Esophagus (tissue), 2 donors: ENCODE measurements around the gene SUMF2. TPM values are rescaled to one million over a fixed set of nuclear protein-coding genes. Genes with fewer than 3 reads are reported as not detected.
"Not testable (repeated sequence)": the region's sequence is repeated elsewhere in the genome, so short reads cannot be mapped to it uniquely, and the experiment has no call there.

Source experiments
- H3K27ac ChIP-seq, 2 donors: one replicate each; pipeline ENCODE4 v1.5.1; 2013; ENCODE audit warnings: low read depth in 2 of 2, mild to moderate bottlenecking in 2 of 2, inconsistent platforms in 1 of 2, low read length in 1 of 2, moderate library complexity in 1 of 2
- H3K27me3 ChIP-seq, 2 donors: one replicate each; pipeline ENCODE4 v1.6.1; 2013; ENCODE audit warnings: low read length in 2 of 2, control low read depth in 1 of 2, mild to moderate bottlenecking in 1 of 2; ENCODE audit not compliant: insufficient read depth in 2 of 2, control insufficient read depth in 1 of 2
- H3K36me3 ChIP-seq, 2 donors: one replicate each; pipeline ENCODE4 v1.6.1; 2013; ENCODE audit warnings: low read length in 1 of 2; ENCODE audit not compliant: control insufficient read depth in 2 of 2, insufficient read depth in 2 of 2
- H3K4me1 ChIP-seq, 2 donors: one replicate each; pipeline ENCODE4 v1.6.1; 2013; ENCODE audit warnings: low read length in 1 of 2; ENCODE audit not compliant: control insufficient read depth in 2 of 2, insufficient read depth in 2 of 2
- H3K4me3 ChIP-seq, 2 donors: one replicate each; pipeline ENCODE4 v1.5.1; 2013; ENCODE audit warnings: low read length in 2 of 2, mild to moderate bottlenecking in 2 of 2, low read depth in 1 of 2, moderate library complexity in 1 of 2
- H3K9me3 ChIP-seq, 2 donors: one replicate each; pipeline ENCODE4 v1.6.1; 2013; ENCODE audit warnings: mild to moderate bottlenecking in 2 of 2, low read depth in 1 of 2, low read length in 1 of 2, moderate library complexity in 1 of 2; ENCODE audit not compliant: control insufficient read depth in 2 of 2, insufficient read depth in 1 of 2
- WGBS, 2 donors: extraction: QIAGEN DNeasy Blood & Tissue Kit; methylation state at CpG; one replicate each; pipeline ENCODE4 v1.1.7; 2013; 5-methylcytosine and 5-hydroxymethylcytosine counted together
- polyA plus RNA-seq, 2 donors: library from polyadenylated mRNA; stranded (reverse); fragments of 200-250 nt; gene quantifications; one replicate each; pipeline ENCODE4 v1.2.3, GENCODE V29; 2013
- donor health status: healthy with polysubstance abuse.
- donor health status: Bipolar disorder and iron deficiency.

SUMF2 gene
- polyA plus RNA-seq, 2 donors, result 43.3 to 64.1 TPM

DNA sequence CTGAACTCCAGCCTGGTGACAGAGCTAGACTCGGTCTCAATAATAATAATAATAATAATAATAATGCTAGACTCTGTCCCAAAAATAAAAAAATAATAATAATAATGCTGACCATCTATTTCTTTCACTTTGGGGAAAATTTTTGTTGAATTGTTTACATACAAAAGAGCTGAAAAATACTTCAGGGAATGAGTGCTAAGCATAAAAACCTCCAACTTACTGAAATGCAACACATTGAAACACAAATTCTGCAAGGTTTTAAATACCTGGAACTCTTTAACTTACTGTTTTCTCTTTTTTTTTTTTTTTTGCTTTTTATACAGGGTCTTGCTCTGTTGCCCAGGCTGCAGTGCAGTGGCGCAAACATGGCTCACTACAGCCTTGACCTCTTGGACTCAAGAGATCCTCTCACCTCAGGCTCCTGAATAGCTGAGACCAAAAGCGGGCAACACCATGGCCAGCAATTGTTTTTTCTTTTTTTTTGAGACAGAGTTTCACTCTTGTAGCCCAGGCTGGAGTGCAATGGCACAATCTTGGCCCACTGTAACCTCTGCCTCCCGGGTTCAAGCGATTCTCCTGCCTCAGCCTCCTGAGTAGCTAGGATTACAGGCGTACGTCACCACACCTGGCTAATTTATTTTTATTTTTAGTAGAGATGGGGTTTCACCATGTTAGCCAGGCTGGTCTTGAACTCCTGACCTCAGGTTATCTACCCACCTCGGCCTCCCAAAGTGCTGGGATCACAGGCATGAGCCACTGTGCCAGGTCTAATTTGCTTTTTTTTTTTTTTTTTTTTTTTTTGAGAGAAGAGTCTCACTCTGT, 34.3 kb downstream of the SUMF2 start:
- WGBS, 2 donors, result 94 to 95% methylated on average over 8 of the region's 8 CpGs
- H3K4me1 ChIP-seq, H3K4me3 ChIP-seq, H3K9me3 ChIP-seq, H3K27ac ChIP-seq, H3K27me3 ChIP-seq: not testable (repeated sequence)
- H3K36me3 ChIP-seq, result peaks cover 0 to 13% of the 10 kb centered on the region in 2 donors

DNA sequence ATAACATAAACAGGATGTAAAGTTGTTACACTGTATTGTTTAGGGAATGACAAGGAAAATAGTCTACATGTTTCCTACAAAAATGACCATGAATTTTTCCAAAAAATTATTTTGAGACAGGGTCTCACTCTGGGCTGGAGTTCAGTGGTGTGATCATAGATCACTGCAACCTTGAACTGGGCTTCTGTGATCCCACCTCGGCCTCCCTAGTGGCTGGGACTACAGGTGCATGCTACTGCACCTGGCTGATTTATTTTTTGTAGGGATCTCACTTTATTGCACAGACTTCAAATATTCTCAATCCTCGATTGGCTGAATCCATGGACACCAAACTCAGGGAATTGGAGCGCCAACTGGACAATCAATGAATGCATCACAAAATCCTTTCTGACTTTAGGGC, 35.6 kb downstream of the SUMF2 start:
- Histone ChIP-seq H3K27ac (no peak overlapping the region), H3K27me3 (no peaks in the 10 kb centered on the region), H3K4me3 (no peak overlapping the region), H3K36me3 (peaks cover 0 to 13% of the 10 kb centered on the region in 2 donors), H3K9me3 (no peaks in the 10 kb centered on the region), H3K4me1 (peaks cover 0 to under 1% of the 10 kb centered on the region in 2 donors)
- WGBS, 2 donors, result 92 to 94% methylated on average over 3 of the region's 3 CpGs

DNA sequence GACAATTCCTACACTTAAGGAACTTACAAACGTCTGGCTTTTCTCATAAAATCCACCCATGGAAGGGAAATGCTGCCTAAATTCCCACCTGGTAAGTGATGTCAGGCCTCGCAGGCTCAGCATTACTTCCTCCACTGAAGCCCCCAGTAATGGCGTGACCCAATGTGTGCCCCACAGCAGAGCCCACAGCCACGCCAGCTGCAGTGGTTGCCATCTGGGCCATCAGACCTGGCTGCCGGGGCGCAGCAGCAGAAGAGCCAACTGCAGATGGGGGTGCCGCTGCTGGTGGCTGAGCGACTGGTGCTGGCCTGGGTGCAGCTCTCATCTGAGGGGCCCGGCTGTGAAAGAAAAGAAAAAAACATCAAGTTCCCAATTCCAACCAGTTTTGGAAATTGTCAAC, 40.1 kb downstream of the SUMF2 start:
- not testable (repeated sequence) for H3K9me3 ChIP-seq, H3K27me3 ChIP-seq, H3K4me3 ChIP-seq, H3K27ac ChIP-seq, H3K4me1 ChIP-seq
- 85 to 95% methylated on average over 9 of the region's 9 CpGs for WGBS, 2 donors
- peaks cover 0 to 13% of the 10 kb centered on the region in 2 donors for H3K36me3 ChIP-seq

DNA sequence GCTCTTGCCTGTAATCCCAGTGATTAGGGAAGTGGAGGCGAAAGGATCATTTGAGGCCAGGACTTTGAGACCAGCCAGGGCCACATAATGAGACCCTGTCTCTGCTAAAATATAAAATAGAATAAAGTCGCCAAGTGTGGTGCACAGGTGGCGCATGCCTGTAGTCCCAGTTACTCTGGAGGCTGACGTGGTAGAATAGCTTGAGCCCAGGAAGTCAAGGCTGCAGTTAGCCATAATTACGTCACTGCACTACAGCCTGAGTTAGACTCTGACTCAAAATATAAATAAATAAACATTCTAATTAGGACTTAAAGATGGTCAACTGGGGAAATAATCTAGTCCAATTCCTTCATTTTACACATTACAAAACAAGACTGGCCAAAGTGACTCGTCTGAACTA, 41.4 kb downstream of the SUMF2 start:
- no peaks in the 10 kb centered on the region for H3K9me3 ChIP-seq
- H3K27ac ChIP-seq, result peak overlapping the region; percentile 55 to 87
- peaks cover 0 to 6% of the 10 kb centered on the region in 2 donors for H3K36me3 ChIP-seq
- H3K4me1 ChIP-seq, result peaks cover 0 to 3% of the 10 kb centered on the region in 2 donors
- H3K27me3 ChIP-seq, result no peaks in the 10 kb centered on the region
- H3K4me3 ChIP-seq, result peak overlapping the region; percentile 26 to 96
- 14 to 17% methylated on average over 6 of the region's 6 CpGs for WGBS, 2 donors

DNA sequence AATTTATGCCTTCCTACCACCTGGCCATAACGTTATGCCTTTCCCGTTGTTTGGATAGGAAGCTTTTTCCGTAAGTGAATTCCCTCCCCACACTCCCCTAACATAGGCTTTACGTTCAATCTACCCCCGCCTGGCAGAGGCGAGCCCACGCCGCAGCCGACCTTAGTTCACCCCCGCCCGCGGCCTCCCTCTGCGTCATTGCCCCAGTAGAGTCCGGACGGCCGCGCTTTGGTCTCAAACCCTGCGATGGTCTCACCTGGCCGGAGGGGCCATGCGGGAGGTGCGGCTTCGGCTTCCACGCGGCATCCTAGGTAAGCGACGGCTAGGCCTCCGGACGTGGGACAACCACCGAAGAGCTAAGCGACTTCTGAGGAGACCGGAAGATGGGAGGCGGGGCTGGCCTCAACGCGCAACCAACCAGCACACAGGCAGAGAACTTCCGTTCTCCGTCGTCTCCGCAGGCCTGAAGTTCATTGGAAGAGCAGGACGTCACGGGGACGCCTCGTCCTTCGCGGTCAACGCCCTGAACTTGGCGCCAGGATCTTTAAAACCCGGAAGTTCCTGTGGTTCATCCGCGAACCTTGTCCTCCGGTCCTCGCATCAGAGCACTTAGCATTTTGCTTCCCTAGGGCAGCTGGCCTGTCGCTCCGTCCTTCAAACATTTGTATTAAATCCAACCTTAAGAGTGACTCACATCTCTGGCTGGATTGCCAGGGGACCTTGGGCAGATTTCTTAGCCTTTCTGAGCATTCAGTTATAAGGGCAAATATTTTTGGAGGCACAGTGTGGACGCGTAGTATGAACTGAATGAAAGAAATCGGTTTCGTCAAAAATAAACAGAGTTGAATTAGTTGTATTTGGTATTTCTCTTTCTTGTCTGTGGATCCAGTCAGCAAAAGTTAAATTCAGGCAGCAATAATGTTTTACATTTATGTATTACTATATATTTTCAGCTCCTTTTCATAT, 42.3 kb downstream of the SUMF2 start, which contains the start of gene CHCHD2:
Gene CHCHD2 (minus strand): TSS at position 369 of the 966 bp plus-strand sequence. CDS start 63 bp downstream, at position 306.
- no peaks in the 10 kb centered on the region for H3K27me3 ChIP-seq
- peak within 1 kb of the TSS; percentile 87 to 98 for H3K27ac ChIP-seq

DNA sequence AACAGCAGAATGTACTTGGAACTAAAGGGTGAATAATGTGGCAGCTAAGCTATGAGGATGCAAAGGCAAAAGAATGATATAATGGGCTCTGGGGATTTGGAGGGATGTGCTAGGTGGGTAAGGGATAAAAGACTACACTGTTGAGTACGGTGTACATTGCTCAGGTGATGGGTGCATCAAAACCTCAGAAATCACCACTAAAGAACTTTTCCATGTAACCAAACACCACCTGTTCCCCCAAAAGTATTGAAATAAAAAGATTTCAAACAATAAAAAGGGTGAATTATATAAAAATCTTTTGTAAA, 43.8 kb downstream of the SUMF2 start:
- Histone ChIP-seq H3K4me3 (no peak overlapping the region), H3K9me3 (no peaks in the 10 kb centered on the region), H3K27me3 (no peaks in the 10 kb centered on the region), H3K4me1 (peaks cover 0 to 3% of the 10 kb centered on the region in 2 donors), H3K27ac (no peak overlapping the region), H3K36me3 (peaks cover 0 to under 1% of the 10 kb centered on the region in 2 donors)
- 96 to 98% methylated on average over 1 of the region's 1 CpG for WGBS, 2 donors

More for the DNA sequence above, 42.3 kb downstream of the SUMF2 start, which contains the start of gene CHCHD2:
- 1 to 2% methylated on average over 57 of the region's 57 CpGs for WGBS, 2 donors
- Histone ChIP-seq H3K4me1 (peaks cover 0 to 3% of the 10 kb centered on the region in 2 donors), H3K9me3 (no peaks in the 10 kb centered on the region), H3K4me3 (peak within 1 kb of the TSS; percentile 85 to 96), H3K36me3 (peaks cover 0 to 3% of the 10 kb centered on the region in 2 donors)

DNA sequence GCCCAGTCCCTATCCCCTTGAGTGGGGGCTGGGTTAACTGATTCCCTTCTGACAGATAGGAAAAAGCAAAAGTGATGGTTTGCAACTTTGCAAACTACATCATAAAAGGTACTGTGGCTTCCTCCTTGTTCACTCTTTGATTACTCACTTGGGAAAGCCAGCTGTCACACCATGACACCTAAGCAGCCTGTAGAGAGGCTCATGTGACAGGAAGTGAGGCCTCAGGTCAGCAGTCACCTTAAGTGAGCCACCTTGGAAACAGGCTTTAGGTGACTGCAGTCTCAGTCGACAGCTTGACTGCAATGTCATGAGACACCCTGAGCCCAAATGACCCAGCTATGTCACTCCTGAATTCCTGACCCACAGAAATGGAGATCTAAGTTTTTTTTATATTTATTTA, 46.5 kb downstream of the SUMF2 start:
- Histone ChIP-seq H3K4me3 (no peak overlapping the region), H3K9me3 (no peaks in the 10 kb centered on the region), H3K36me3 (no peaks in the 10 kb centered on the region), H3K4me1 (no peaks in the 10 kb centered on the region), H3K27ac (no peak overlapping the region), H3K27me3 (no peaks in the 10 kb centered on the region)
- 77 to 84% methylated on average over 1 of the region's 1 CpG for WGBS, 2 donors

DNA sequence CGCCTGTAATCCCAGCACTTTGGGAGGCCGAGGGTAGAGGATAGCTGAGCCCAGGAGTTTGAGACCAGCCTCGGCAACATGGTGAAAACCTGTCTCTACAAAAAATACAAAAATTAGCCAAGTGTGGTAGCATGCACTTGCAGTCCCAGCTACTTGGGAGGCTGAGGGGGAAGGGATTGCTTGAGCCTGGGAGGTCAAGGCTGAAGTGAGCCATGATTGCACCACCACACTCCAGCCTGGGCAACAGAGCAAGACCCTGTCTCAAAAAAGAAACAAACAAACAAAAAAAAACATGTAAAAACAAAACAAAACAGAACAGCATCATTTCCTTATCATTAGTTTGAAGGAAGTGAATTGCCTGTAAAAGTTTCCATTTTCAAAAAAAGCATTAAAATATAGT, 48.2 kb downstream of the SUMF2 start:
- not testable (repeated sequence) for H3K4me3 ChIP-seq, H3K4me1 ChIP-seq, H3K27ac ChIP-seq, H3K27me3 ChIP-seq, H3K9me3 ChIP-seq, H3K36me3 ChIP-seq
- 94 to 98% methylated on average over 3 of the region's 3 CpGs for WGBS, 2 donors

DNA sequence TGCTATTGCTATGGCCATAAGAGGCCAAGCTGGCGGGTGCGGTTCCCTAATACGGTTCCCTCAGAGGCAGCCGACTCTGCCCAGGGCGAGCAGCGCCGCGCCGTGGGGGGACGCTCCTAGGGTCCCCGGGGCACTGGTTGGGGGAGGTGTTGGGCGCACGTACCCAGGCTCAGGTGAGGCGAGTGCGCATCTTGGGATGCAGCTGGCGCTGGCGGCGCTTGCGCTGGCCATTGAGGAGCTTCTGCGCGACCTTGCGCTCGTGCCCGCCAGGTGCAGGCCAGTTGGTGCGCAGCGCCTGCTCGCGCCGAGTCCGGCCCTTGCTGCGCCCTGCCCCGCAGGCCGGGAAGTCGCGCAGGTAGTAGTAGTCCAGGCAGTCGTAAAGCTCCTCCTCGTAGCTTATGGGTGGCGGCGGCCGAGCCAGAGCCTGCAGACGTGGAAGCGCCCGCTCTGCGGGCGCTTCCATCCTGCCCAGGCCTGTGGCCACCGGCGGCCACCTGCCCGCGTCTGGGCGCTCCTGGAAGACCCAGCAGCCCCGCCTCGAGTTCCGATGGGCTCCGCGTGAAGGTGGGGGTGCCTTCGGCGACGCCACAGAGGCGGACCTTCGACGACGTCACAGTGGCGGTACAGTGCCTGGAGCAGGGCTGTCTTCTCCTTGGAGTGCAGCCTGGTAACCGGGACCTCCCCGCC, 51.9 kb downstream of the SUMF2 start, which contains the start of gene NUPR2:
Gene NUPR2 (minus strand): TSS at position 566 of the 687 bp plus-strand sequence. CDS start 103 bp downstream, at position 463.
- no peaks in the 10 kb centered on the region for H3K27me3 ChIP-seq
- no peaks in the 10 kb centered on the region for H3K9me3 ChIP-seq
- H3K4me3 ChIP-seq, result peak within 1 kb of the TSS; percentile 27 to 32
- H3K4me1 ChIP-seq, result no peaks in the 10 kb centered on the region
- no peak within 1 kb of the TSS for H3K27ac ChIP-seq
- 6% methylated on average over 62 to 65 of the region's 65 CpGs for WGBS, 2 donors
- H3K36me3 ChIP-seq, result no peaks in the 10 kb centered on the region
